Measurements from ENCODE around the gene CLPTM1.

CLPTM1 gene

DNA sequence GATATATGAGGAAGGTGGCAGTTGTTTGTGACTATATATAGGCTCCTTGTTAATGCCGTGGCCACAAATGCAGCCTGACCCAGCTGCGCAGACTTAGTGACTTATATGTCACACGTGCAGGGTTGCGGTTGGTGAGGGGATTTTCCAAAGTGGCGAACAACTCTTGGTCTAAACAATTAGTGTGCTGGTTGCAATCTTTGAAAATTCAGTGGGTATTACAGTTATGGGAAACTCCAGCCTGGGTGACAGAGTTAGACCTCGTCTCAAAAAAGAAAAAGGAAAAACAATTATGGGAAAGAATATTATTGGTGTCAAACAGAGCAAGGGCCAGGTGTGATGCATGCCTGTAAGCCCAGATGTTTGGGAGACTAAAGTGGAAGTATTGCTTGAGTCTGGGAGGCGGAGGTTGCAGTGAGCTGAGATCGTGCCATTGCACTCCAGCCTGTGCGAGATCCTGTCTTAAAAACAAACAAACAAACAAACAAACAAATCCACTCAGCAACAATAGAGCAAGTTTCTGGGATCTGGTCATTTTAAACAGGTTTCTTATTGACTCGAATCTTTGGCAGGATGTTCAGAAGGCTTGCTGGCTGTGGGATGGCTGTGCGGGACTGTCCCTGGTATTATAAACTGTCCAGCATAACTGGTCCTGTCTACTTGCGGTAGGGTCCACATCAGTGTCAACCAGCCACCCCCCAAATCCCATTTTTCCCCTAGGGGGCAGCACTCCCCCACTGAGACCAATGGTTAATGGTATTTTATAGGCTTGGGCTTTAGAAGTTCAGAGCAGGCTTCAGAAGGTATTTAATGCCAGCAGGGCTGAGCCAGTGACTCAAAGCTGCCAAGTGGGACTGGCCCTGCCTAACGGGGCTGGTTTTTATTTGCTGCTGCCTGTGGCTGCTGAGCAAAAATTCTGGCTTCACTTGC lies 61.5 kb downstream of the CLPTM1 start:
- DNase-seq (ENCODE audit: low read depth), result no peak

DNA sequence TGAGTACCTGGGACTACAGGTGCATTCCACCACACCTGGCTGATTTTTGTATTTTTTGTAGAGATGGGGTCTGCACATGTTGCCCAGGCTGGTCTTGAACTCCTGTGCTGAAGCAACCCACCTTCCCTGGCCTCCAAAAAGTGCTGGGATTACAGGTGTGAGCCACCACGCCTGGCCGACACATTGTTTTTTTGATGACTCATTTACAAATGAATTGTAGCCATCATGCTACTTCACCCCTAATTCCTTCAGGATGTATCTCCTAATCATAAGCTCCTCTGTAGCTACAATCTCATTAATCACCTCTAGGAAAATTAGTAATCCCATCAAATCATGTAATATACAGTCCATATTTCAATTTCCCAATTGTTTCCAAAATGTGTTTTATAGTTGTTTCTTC lies 64.0 kb downstream of the CLPTM1 start:
- DNase-seq (ENCODE audit: low read depth), result no peak

DNA sequence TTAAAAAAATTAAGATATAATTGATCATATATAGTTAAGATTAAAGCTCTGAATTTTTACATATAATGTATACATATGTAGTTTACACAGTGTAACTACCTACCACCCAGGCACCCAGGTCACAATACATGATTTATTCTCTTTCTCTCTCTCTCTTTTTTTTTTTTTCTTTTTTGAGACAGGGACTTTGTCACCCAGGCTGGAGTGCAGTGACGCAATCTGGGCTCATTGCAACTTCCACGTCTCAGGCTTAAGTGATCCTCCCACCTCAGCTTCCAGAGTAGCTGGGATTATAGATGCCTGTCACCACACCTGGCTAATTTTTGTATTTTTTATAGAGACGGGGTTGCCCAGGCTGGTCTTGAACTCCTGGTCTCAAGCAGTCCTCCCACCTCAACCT lies 64.9 kb downstream of the CLPTM1 start:
- DNase-seq (ENCODE audit: low read depth), result no peak

DNA sequence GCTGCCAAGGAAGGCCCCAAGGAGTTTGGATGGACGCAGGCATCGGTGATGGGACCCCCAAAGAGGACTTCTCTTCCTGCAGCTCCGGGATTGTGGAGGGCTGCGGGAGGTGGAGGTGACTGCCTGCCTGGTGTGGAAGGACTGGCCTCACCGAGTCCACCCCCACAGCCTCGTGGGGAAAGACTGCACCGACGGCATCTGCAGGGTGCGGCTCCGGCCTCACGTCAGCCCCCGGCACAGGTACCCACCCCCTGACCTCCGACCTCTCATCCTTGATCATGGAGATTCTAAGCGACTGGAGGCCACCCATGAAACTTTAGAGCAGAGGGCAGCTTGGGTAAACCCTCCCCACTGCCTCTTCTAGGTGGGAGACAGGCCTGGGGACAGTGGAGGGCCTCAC lies 66.8 kb downstream of the CLPTM1 start:
- no peak for DNase-seq (ENCODE audit: low read depth)

DNA sequence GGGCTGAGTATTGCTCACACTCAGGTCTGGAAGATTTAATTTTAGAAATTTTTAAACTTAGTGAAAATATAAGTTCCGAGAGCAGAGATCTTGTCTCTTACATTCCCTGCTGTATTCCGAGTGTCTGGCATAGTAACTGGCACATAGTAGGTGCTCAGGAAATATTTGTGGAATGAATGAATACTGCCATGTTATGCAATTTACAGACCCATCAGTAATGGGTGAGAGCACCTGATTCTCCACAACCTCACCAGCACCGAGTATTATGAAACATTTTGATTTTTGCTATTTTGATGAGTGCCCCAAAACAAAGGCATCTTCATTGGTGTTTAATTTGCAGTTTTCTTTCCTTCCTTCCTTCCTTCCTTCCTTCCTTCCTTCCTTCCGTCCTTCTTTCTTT lies 67.9 kb downstream of the CLPTM1 start:
- no peak for DNase-seq (ENCODE audit: low read depth)

DNA sequence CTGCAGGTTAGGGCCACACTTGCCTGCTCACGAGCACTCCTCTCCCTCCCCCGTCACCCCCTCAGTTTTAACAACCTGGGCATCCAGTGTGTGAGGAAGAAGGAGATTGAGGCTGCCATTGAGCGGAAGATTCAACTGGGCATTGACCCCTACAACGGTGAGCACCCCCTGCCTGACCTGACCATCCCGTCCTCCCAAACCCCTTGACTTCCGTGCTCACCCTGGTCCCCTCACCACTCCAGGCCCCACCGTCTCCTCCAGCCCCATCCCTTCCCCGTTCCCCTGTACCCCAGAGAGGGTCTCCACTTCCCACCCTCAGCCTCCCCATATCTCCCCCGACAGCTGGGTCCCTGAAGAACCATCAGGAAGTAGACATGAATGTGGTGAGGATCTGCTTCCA lies 70.1 kb downstream of the CLPTM1 start:
- no peak for DNase-seq (ENCODE audit: low read depth)

DNA sequence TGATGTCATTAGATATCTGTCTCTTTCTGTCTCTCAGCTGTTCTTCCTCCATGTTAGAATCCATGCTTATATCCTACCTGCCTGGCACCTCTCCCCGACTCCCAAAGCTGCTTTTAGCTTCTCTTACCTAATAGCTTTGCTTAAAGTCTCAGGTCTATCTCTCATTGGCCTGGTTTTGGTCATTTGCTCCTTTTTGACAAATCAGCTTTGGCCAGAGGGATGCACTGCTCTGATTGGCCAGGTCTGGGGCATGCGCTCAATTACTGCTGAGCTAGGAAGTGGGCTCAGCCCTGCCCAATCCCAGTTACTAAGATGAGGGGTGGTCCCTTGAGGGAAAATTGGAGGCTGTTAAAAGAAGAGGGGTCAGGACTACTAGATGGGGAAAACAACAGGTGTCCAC lies 72.2 kb downstream of the CLPTM1 start:
- DNase-seq (ENCODE audit: low read depth), result no peak

DNA sequence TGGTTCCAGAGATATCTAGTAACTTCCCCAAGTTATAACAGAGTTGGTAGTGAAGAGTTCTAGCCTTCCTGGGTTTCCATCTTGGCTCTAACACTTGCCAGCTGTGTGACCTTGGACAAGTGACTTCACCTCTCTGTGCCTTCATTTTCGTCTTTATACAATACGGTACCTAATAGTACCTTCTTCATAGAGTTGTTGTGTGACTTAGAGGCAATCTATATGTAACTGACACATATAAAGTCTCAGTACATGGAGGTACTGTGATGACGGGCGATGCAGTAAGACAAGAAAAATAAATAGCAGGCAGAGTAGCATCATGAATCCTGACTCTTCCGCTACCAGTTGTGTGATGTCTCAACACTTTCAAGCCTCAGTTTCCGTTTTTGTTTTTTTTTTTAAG lies 75.6 kb downstream of the CLPTM1 start:
- DNase-seq (ENCODE audit: low read depth), result no peak

DNA sequence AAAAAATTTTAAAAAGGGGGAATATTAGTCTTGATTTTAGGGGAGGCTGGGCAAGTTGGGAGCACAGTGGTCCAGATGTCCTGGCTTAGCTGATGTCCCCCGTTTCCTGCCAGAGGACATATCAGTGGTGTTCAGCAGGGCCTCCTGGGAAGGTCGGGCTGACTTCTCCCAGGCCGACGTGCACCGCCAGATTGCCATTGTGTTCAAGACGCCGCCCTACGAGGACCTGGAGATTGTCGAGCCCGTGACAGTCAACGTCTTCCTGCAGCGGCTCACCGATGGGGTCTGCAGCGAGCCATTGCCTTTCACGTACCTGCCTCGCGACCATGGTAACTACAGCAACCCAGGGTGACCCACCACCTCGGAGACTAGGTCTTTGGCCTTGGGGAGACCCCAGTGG lies 77.2 kb downstream of the CLPTM1 start:
- no peak for DNase-seq (ENCODE audit: low read depth)

DNA sequence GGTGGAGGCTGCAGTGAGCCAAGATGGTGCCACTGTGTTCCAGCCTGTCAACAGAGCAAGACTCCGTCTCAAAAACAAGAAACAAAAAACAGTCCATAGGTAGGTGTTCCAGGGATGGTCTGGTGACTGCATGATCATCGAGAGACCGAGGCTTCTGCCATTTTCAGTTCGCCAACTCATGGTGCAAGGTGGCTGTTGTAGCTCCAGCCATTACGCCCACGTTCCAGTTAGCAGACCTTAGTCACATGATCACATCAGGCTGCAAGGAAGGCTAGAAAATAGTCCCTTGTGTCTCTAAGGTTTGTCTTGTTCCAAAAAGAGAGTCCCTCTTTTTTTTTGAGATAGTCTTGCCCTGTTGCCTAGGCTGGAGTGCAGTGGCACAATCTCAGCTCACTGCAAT lies 80.6 kb downstream of the CLPTM1 start:
- DNase-seq (ENCODE audit: low read depth), result no peak

DNA sequence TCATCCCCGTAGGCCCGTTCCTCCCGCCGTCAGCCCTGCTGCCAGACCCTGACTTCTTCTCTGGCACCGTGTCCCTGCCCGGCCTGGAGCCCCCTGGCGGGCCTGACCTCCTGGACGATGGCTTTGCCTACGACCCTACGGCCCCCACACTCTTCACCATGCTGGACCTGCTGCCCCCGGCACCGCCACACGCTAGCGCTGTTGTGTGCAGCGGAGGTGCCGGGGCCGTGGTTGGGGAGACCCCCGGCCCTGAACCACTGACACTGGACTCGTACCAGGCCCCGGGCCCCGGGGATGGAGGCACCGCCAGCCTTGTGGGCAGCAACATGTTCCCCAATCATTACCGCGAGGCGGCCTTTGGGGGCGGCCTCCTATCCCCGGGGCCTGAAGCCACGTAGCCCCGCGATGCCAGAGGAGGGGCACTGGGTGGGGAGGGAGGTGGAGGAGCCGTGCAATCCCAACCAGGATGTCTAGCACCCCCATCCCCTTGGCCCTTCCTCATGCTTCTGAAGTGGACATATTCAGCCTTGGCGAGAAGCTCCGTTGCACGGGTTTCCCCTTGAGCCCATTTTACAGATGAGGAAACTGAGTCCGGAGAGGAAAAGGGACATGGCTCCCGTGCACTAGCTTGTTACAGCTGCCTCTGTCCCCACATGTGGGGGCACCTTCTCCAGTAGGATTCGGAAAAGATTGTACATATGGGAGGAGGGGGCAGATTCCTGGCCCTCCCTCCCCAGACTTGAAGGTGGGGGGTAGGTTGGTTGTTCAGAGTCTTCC lies 82.4 kb downstream of the CLPTM1 start:
- no peak for DNase-seq (ENCODE audit: low read depth)

DNA sequence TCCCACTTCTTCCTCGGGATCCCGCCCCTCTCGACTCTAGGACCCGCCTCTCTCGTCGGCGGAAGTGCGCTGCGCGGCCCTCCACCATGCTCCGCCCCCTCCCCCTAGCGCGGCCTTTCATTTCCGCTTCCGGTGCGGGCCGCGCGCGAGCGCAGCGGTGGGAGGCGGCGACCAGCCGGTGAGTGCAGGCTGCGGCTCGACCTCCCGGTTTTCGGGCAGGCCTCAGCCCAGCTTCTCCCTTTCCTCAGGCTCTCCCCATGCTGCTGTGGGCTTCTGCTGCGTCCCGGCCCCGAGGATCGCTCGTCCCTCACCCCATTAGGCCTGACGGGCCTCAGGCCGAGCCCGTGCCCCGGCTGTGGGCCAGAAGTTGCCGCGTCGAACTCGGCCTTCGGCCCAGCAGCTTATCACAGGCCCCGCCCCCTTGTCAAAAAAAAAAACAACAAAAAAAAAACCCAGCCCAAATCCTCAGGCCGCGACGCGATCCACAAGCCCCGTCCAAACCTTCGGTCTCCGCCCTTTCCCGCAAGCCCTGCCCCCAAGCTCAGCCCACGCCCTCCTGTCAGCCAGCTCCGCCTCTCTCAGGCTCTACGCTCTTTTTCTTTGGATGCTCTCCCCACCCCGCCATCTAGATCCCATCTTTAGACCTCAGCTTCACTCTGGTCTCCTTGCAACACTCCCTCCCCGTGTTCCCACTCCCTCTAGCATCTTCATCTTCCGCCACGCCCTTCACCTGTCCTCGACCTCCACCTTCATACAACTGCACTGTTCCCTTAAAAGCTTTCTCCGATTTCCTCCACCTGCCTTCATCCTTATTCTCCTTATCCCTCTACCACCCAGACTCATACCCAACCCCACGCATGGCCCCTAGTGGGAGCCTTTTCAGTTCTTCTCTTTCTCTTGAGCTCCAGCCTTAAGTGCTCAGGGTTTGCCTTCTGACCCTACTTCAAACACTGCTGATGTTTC lies 84.0 kb downstream of the CLPTM1 start, which contains the start of gene CLASRP:
Gene CLASRP, plus strand, starts transcription at position 115 of the 963 bp plus-strand sequence. CDS start 1,168 bp downstream, outside the sequence.
- peak; percentile 55 for DNase-seq (ENCODE audit: low read depth)

DNA sequence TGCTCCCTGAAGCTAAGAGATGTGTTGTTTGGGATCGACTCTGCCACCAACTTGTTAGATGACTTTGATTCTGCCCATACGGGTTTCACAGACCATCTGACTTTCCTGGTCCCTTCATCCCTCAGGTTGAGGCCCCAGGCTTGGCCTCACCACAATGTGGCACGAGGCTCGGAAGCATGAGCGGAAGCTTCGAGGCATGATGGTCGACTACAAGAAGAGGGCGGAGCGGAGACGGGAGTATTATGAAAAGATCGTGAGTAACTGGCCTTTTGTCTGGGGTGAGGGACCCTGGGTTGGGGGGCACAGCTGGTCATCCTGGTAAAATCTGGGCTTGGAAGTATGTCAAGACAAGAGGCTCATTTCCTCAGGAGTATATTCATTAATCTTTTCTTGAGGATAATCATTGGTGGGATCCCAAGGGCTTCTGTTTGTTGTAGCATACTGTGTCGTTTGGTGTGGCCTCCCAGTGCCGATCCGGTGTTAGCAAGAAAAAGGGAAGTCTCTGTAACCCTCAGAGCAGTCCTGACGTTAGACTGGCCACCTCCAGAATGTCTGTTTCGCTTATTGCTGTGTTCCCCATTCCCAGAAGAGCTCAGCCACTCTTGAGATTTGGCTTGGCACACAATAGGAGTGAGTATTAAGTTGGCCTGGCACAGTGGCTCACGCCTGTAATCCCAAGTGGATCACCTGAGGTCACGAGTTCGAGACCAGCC lies 85.0 kb downstream of the CLPTM1 start:
- DNase-seq (ENCODE audit: low read depth), result no peak

DNA sequence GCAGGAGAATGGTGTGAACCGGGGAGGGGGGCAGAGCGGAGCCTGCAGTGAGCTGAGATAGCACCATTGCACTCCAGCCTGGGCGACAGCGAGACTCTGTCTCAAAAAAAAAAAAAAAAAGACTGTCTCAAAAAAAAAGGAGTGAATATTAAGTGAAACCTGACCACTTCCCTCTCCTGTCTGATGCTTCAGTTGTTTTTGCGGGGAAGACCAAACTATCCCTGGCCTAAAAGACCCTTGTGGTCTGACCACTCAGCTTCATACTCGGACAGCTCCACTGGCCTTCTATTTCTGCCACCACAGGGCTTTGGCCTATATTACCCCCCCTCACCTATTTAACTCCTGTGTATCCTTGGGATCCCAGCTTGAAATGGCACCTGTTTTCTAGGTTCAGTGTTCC lies 85.9 kb downstream of the CLPTM1 start:
- DNase-seq (ENCODE audit: low read depth), result no peak
